ENCODE measurements around the gene TMCC2.

GRCh38 chr1:205306929-205307566 lies 79.3 kb downstream of the TMCC2 start:
- TF ChIP-seq CTCF (IDR thresholded peaks at IDR 0.05) (no peak), EP300 (IDR thresholded peaks at IDR 0.05) (no peak), POLR2A (IDR thresholded peaks at IDR 0.05) (no peak)

All from upper lobe of left lung (tissue), 4 donors.